Effector CD4-positive, alpha-beta T cell (primary cell): Measurements from ENCODE around the gene ZFP91.
"Not testable (repeated sequence)": the region's sequence is repeated elsewhere in the genome, so short reads cannot be mapped to it uniquely, and the experiment has no call there.

Experiments used
- DNase-seq: peaks from one replicate; pipeline ENCODE4 v3.0.0-alpha.2; 2020
- total RNA-seq: gene quantifications from one replicate; lab custom pipeline; 2026; lab: John Stamatoyannopoulos, UW

The ZFP91 gene, protein sequence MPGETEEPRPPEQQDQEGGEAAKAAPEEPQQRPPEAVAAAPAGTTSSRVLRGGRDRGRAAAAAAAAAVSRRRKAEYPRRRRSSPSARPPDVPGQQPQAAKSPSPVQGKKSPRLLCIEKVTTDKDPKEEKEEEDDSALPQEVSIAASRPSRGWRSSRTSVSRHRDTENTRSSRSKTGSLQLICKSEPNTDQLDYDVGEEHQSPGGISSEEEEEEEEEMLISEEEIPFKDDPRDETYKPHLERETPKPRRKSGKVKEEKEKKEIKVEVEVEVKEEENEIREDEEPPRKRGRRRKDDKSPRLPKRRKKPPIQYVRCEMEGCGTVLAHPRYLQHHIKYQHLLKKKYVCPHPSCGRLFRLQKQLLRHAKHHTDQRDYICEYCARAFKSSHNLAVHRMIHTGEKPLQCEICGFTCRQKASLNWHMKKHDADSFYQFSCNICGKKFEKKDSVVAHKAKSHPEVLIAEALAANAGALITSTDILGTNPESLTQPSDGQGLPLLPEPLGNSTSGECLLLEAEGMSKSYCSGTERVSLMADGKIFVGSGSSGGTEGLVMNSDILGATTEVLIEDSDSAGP
- 75.0 reads per million, percentile 77 among the genes with 10 or more reads in this experiment for total RNA-seq

DNA sequence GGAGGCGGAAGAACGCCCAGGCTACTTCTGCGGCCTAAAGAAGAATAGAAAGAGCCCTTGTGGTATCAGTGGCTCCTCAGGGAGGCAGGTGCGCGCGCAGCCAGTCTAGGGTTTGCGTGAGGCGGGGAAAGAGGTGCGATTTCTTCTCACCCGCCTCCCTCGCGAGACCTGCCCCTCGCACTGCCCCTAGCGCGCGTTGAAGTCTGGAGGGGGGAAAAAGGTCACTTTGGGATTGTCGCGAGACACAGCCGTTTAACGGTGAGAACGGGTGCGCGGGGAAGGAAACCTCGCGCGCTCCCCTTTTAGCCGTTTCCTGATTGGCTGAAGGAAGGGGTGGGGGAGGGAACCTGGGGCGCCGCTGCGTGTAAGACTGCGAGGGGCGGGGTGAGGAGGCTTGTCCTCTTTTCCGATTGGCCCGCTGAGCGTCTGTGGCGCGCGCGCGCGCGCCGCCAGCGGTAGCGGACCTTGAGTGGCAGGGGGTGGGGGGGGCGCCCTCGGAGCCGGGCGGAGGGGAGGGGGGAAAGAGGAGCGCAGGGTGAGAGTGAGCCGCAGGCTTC lies at the start of gene ZFP91:
Gene ZFP91, plus strand, starts transcription at position 429 of the 557 bp plus-strand sequence. CDS start 219 bp downstream, outside the sequence.
- DNase-seq: peak; percentile 95

DNA sequence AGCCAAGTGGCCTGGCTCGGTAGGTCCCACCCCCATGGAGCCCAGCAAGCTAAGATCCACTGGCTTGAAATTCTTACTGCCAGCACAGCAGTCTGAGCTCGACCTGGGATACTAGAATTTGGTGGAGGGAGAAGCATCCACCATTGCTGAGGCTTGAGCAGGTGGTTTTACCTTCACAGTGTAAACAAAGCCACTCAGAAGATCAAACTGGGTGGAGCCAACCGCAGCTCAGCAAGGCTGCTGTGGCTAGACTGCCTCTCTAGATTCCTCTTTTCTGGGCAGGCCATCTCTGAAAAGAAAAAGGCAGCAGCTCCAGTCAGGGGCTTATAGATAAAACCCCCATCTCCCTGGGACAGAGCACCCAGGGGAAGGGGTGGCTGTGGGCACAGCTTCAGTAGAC lies 48.6 kb upstream of the ZFP91 start:
- peak; percentile 9 for DNase-seq

DNA sequence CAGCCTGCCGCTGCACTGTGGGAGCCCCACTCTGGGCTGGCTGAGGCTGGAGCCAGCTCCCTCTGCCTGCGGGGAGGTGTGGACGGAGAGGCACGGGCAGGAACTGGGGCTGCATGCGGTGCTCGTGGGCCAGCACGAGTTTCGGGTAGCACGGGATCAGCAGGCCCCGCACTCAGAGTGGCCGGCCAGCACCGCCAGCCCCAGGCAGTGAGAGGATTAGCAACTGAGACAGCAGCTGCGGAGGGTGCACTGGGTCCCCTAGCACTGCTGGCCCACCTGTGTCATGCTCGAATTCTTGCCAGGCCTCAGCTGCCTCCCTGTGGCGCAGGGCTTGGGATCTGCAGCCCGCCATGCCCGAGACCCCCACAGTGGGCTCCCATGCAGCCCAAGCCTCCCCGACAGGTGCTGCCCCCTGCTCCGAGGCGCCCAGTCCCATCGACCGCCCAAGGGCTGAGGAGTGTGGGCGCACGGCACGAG lies 47.0 kb upstream of the ZFP91 start:
- DNase-seq: no peak

DNA sequence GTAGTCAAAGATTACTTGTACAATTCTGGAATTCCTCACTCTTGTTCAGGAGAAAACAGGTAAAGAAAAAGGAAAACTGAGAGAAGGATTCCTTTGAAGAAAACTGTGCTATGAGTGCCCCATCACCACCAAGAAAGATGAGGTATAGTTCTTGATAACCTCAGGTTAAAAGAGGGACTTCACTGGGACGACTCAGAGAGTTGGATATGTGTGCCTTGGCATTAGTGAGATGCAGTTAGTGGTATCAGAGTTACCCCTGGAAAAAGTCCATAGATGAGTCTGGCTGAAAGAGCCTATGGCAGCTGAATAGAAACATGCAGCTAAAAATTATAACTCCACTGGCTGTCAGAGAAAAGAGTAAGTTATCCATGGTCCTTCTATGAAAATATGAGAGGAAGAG lies 32.0 kb upstream of the ZFP91 start:
- no peak for DNase-seq

DNA sequence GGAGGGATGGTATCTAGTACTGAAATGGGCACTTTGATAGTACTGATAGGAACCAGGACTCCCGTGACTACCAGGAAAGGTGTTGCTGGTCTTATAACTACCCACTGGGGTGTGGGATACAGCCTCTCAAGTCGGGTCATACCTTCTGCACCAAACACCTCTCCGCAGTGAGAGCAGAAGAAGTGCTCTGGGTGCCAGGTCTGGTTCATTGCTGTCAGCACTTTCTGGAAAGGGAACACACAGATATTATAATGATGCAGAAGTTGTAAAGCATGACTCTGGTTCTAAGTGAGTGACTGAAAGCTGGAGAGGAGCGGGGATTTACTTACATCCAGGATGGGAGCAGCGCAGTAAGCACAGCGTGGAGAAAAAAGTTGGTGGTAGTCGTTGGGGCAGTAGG lies 29.2 kb upstream of the ZFP91 start:
- no peak for DNase-seq

DNA sequence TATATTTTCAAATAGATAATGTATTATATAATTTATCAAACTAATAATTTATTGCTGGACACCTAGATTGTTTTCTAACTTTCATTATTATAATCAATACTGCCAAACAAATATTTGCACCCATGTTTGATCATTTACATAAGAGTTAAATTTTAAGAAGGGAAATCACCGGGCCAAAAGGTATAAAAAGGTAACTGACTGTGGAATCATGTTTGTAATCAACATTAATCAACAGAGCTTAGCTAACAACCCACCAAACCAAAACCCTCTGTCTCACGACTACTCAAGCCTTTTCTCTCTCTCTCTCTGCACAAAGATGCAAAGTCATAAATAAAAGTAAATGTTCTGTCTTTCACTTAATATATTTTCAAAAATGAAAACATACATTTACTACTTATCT lies 18.0 kb upstream of the ZFP91 start:
- DNase-seq: no peak

DNA sequence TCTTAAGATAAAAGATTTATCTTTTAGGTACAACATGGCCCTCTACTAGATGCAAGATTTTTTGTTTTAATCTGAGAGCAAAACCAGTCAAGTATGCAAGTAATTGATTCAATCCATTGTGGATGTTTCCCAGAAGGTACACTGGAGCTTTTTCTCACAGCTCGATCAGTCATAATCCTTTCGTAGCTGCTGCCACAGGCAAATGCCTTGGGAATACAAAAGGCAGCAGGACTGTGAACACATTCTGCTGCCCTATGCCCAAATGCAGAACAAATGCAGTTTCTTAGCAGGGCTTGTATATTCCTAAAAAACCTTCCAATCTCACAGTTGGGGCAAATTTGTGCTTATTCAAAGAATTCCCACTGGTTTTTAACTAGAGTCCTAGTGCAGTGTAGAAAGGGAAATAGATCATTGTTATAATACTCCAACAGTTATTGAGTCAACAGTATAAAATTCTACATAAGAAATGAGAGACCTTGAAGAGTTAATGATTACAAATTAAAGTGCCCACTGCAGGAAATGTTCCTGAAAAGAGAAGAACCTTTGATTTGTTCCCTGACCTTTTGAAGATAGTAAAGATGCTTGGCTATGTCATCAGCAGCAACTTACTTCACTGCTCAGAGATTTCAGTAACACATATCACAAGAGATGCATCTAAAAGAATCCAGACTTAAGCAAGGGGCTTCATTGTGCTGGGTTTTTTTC lies 17.3 kb upstream of the ZFP91 start:
- DNase-seq: no peak

DNA sequence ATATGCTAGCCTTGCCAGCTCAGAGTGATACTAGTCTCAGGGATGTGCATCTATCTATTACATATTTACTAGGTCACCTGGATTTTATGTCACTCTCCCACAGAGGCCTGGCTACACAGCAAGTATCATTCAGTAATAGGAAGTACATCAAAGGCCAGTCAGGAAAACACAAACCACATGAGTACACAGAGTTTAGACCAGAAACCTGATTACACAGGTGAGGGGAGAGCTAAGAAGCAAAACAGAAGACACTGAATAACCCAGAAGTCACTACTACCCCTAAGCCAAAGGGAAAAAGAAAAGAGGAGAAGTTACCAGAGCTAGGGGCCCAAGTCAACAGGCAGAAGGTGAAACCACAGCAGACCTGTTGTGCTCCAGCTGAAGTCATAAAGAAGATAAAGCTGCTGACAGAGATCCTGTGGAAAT lies 16.5 kb upstream of the ZFP91 start:
- DNase-seq: no peak

DNA sequence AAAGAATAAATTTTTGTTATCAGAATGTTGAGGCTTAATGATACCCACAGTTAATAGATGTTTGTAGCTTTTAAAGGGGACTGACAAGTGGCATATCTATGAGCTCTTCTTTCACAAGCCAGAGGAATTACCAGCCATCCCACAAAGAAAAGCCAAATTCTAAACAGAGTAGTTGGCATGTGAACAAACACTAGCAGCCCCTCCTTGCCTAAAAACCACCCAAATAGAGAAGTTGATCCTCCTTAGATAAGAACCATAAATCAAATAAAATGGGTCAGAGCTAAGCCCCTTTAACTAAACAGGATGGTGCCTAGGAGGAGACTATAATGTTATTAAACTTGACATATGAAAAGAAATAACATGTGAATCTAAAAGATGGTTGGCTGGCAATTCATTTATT lies 14.6 kb upstream of the ZFP91 start:
- no peak for DNase-seq

DNA sequence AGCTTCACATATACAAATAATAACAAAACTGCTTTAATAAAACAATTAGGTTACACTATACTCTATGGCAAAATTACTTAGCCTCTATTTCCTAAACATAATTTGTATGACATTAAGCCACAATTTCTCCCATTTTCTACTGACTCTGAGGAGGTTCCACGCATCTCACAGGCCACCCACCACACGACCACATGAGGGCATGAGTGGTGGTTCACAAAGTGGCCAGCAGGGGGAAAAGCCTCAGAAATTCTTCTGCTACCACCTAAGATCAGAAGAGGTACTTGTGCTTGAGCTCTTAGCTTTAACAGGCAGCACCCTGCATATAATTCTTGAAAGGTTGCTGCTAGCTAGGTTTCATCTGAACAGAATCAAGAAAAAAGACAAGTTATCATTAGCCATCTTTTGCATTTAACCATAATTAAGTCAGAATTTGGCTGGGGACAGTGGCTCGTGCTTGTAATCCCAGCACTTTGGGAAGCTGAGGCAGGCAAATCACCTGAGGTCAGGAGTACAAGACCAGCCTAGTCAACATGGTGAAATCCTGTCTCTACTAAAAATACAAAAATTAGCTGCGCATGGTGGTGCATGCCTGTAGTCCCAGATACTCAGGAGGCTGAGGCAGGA lies 10.9 kb upstream of the ZFP91 start:
- DNase-seq: peak; percentile 72

DNA sequence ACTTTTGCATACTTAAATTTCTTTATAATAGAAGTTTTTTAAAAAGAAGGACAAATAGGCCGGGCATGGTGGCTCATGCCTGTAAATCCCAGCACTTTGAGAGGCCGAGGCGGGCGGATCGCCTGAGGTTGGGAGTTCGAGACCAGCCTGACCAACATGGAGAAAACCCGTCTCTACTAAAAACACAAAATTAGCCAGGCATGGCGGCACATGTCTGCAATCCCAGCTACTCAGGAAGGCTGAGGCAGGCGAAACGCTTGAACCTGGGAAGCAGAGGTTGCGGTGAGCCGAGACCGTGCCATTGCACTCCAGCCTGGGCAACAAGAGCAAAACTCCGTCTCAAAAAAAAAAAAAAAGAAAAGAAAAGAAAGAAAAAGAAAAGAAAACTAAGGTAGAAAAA lies 6.0 kb upstream of the ZFP91 start:
- DNase-seq: not testable (repeated sequence)

DNA sequence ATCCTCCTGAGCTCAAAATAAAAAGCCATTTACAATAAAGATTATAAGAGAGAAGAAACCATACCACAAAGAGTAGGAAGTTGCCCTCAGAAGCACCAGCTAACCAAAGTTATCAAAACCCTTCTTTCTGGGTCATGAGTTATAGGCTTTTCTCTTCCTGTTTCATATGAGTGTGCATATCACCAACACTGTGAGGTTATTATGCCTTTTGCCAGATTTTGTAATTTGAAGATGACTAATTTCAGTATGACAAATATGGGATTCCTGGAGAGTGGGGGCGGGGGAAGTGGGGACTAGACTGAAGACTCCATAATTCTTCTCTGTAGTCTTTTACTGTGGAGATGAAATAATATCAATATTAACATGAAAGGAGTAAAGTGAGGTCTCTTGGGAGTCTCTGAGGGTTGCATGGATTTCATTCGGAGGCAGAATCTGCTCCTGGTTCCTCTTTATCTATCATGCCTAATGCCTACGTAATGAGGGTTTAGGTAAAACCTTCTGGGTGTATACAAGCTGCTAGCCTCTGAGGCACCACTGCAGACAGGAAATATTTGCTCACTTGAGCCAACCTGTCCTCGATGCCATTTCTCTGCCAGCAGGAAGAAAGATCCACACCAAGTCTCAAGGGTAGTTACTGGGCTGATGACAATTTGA lies 5.3 kb upstream of the ZFP91 start:
- DNase-seq: peak; percentile 60

DNA sequence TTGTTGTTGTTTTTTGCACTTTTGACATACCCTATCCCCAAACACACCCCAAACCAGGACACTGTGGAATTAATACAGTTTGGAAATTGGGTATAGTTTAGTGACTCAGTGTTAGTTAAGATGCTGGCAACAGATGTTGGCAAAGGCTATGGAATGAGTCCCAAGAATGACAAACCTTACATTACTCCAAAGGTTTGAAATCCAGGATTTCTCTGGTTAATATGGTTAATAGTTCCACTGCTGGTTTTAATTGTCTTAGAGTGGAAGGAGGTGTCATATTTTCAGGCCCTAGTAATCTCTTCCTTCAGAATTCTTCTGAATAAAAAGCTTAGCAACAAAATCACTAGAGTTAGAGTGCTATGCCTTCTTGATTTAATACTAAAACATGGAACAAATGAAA lies 4.0 kb upstream of the ZFP91 start:
- DNase-seq: no peak

DNA sequence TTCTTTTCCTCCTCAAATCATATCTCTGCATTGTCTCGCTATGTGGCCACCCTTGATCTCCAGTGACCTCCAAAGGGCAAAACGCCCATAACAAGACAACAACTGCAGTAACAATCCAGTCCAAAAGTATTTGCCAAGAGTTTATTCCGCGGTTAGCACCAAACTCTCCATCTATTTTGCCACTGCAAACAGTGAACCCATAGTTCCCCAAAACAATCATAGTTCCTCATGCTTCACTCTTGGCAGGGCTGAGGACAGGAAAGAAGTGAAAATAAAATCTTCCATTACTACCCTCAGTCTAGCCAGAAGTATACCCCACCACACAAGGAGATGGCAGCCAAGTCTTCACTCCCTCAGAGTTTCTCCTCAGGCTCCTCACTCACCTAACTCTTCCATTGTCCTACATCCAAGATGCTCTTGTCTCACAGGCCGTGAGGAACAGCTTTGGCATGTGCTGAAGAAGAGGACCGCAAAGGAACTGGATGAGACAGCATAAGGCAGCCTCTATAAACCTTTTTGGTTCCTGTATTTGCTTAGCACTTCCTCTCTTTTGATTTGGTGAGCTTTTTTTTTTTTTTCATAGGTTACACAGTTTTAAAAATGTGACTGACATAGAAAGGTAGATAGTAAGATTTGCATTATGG lies 3.4 kb upstream of the ZFP91 start, which contains the start of gene LPXN:
Gene LPXN, minus strand, starts transcription at position 480 of the 644 bp plus-strand sequence. Its CDS starts 84 bp downstream, at position 396.
- peak; percentile 63 for DNase-seq

DNA sequence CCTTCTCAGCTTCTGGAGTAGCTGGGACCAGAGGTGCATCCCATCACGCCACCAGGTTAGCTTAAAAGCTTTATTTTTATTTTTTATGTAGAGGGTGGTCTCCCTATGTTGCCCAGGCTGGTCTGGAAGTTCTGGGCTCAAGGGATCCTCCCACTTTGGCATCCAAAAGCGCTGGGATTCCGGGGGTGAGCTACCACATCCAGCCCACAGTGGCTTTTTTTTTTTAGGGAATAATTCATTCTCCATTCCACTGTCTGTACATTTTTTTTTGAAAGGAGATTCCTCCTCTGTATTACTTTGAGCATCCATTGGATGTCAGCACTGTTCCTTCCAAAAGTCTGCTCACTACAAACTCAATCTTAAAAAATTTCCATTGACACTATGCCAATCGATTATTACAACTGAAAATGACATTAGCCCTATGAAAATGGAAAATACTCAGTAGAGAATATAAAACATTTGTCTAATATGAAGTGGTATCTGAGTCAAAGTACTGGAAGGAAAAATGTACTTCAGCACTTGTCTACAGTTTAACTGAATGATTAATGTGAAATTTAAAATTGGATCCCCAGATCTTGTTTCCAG lies 1.9 kb upstream of the ZFP91 start:
- DNase-seq: no peak

DNA sequence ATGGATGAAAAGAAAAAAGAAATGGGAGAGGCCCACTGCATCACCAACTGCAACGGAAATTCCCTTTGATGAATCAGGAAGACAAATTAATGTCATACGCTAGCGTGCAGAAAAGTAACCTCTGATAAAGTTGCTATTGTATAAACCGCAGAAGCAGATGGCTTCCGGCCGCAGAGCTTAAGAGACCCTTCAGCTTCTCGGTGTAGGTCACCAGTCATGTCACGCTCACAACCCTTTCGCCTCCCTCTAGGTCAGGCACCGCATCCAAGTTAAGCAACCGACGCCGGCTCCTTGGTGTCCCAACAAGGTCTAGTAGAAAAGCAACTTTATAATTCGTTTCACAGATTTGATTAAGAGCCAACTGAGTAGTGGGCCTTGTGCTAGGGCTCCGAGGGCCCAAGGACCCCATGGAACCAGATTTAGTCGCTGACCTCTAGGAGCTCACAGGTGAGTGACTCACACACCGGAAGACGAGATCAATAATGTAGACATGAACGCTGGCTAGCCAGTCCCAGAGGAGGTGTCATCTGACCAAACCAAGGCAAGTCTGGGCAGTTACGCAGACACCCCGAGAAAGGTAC lies 1.2 kb upstream of the ZFP91 start:
- peak; percentile 75 for DNase-seq

DNA sequence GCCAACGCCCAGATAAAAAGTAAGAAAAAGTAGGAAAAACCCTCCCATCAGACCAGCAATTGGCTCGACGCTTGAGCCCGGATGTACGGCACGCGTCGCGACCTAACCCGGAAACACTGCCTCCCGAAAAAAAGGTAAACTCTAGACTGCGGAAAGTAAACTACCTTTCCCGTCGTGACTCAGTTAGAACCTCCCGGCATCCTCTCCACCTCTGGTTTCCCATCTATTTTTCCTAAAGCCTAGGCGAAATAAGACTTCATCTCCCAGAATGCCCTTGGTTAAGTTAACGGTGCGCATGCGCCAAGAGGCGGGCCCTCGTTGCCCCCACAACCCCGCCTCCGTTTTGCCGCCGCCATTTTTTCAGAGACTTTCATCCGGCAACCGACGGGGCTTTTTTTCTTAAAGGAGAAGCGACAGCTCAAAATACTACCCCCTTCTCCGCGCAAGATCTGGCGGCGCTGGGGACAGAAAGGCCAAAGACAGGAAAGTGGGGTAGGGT lies 678 bp upstream of the ZFP91 start:
- DNase-seq: peak; percentile 88

DNA sequence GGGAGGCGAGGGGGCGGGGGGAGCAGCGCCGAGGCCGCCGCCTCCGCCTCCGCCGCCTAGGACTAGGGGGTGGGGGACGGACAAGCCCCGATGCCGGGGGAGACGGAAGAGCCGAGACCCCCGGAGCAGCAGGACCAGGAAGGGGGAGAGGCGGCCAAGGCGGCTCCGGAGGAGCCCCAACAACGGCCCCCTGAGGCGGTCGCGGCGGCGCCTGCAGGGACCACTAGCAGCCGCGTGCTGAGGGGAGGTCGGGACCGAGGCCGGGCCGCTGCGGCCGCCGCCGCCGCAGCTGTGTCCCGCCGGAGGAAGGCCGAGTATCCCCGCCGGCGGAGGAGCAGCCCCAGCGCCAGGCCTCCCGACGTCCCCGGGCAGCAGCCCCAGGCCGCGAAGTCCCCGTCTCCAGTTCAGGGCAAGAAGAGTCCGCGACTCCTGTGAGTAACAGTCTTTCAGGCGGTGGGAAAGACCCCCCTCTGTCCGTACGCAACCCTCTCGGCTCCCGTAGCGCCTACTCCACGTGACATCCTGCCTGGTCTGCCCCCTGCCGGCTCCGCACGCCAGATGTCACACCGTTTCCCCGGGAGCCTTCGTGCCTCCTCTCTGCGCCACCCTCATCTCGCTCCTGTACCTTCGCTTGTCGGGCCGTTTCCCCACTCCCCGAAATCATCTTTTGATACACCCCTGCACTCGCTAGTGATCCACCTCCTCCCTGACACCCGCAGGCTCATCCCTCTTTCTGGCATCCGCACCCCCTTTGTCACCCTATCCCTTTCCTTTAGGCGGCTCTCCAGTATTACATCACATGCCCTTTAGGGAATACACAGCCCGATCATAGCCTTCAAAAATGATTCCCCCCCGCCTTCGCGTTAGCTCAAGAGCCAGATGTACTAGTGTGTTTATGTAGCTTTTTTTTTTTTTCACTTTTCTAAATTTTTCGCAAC lies 598 bp downstream of the ZFP91 start:
- peak; percentile 95 for DNase-seq

DNA sequence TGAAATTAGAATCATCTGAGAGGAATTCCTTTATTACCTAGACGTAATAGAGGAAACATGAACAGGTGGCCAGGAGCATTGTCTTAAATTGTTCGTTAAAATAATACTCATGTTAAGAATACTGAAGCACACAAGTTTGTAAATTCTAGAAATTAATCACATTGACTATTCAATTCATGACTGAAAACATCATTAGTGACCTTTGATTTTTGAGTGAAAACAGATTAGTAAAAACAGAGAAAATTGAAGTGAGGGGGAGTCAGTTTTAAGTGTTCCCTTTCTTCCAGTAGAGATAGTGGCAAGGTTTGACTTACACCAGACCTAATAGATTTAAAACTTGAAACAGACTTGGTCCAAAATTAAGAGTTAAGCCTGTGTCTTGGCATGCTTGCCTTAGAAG lies 1.4 kb downstream of the ZFP91 start:
- no peak for DNase-seq
